K562 (cell line): Measurements from ENCODE around the gene NFIL3. TPM values are rescaled to one million over a fixed set of nuclear protein-coding genes. Genes with fewer than 3 reads are reported as not detected.

Experiments
- CEBPG ChIP-seq, 3 experiments: fragments of 200-800 bp in 1 of 3; sonication (Bioruptor generic) in 1 of 3; sonication (generic) in 1 of 3; formaldehyde crosslinking in 1 of 3; IDR thresholded peaks in 2 of 3; conservative IDR thresholded peaks in 1 of 3; 2 replicates each; pipeline versions ENCODE4 v1.6.1 to v1.8.0; 2016 to 2022; ENCODE audit warnings: missing compliant biosample characterization in 2 of 3, missing genetic modification characterization in 2 of 3, mild to moderate bottlenecking in 1 of 3, missing genetic modification reagents in 1 of 3
- CREB3L1 ChIP-seq: fragments of 450-650 bp; IDR thresholded peaks from 2 replicates; pipeline ENCODE4 v1.6.1; 2014; ENCODE audit warnings: low read depth, mild to moderate bottlenecking, moderate library complexity, borderline replicate concordance
- HDAC1 ChIP-seq, 2 experiments: fragments of 450-650 bp; IDR thresholded peaks; 2 replicates each; pipeline ENCODE4 v1.6.1; 2016 to 2017; ENCODE audit warnings: inconsistent platforms in 1 of 2, mild to moderate bottlenecking in 1 of 2, moderate library complexity in 1 of 2
- KLF16 ChIP-seq: IDR thresholded peaks from 2 replicates; pipeline ENCODE4 v1.6.1; 2016; ENCODE audit warnings: antibody characterized with exemption
- NCOA1 ChIP-seq: fragments of 450-650 bp; IDR thresholded peaks from 2 replicates; pipeline ENCODE4 v1.6.1; 2016; ENCODE audit warnings: low read depth
- SETDB1 ChIP-seq: IDR thresholded peaks from one replicate; pipeline ENCODE4 v1.6.1; 2012; ENCODE audit warnings: low read length, control low read depth, inconsistent platforms
- SIN3B ChIP-seq: fragments of 450-650 bp; IDR thresholded peaks from 2 replicates; pipeline ENCODE4 v1.6.1; 2017; ENCODE audit warnings: low read depth, mild to moderate bottlenecking, moderate library complexity
- SMAD2 ChIP-seq: fragments of 150-350 bp; IDR thresholded peaks from 2 replicates; pipeline ENCODE4 v1.6.1; 2014; ENCODE audit warnings: low read depth, mild to moderate bottlenecking, low read length
- SMARCA4 ChIP-seq: fragments of 450-650 bp; IDR thresholded peaks from 2 replicates; pipeline ENCODE4 v1.6.1; 2016
- SMARCA5 ChIP-seq: fragments of 450-650 bp; IDR thresholded peaks from 2 replicates; pipeline ENCODE4 v1.6.1; 2016
- TEAD1 ChIP-seq, 2 experiments: fragments of 450-650 bp in 1 of 2; sonication (generic) in 1 of 2; formaldehyde crosslinking; IDR thresholded peaks; 2 replicates each; pipeline versions ENCODE4 v1.4.0 to v1.8.0; 2020 to 2022; ENCODE audit warnings: mild to moderate bottlenecking in 2 of 2, missing genetic modification reagents in 1 of 2
- YY1 ChIP-seq, 3 experiments: IDR thresholded peaks; 2 replicates each; pipeline ENCODE4 v1.6.1; 2011; ENCODE audit warnings: low read length in 2 of 3, mild to moderate bottlenecking in 2 of 3, moderate library complexity in 2 of 3, borderline replicate concordance in 1 of 3, control low read depth in 1 of 3, low read depth in 1 of 3; ENCODE audit not compliant: insufficient read depth in 3 of 3, insufficient replicate concordance in 2 of 3, control insufficient read depth in 1 of 3, insufficient read length in 1 of 3; ENCODE audit errors: extremely low read depth in 1 of 3
- ZHX1 ChIP-seq: fragments of 150-350 bp; conservative IDR thresholded peaks from 2 replicates; pipeline ENCODE4 v1.6.1; 2014; ENCODE audit warnings: low read length
- ZNF583 ChIP-seq: fragments of 250-450 bp; sonication (Bioruptor Pico); IDR thresholded peaks from 2 replicates; pipeline ENCODE4 v1.4.0; 2020
- ZNF639 ChIP-seq, 2 experiments: fragments of 200-800 bp in 1 of 2; sonication (Bioruptor generic) in 1 of 2; sonication (generic) in 1 of 2; formaldehyde crosslinking in 1 of 2; IDR thresholded peaks in 1 of 2; conservative IDR thresholded peaks in 1 of 2; 2 replicates each; pipeline versions ENCODE4 v1.5.0 to v1.6.1; 2016 to 2020; ENCODE audit warnings: missing compliant biosample characterization in 1 of 2, missing genetic modification characterization in 1 of 2, missing genetic modification reagents in 1 of 2
- ZNF76 ChIP-seq: fragments of 250-450 bp; sonication (Bioruptor Pico); IDR thresholded peaks from 2 replicates; pipeline ENCODE4 v1.4.0; 2020; ENCODE audit warnings: mild to moderate bottlenecking, moderate library complexity, borderline replicate concordance
- polyA plus RNA-seq, 8 experiments: library from polyadenylated mRNA; depleted of rRNA in 4 of 8; stranded (reverse) in 5 of 8; unstranded in 3 of 8; fragments of >200 nt; fragmentation: Nextera tagmentation in 2 of 8; fragmentation: Illumina TruSeq in 1 of 8; extraction: Ambion mirVana in 2 of 8; extraction: Trizol in 1 of 8; gene quantifications; 2 replicates each; pipeline versions ENCODE4 v1.2.1 to v1.2.3, GENCODE V29; 2011 to 2014; ENCODE audit warnings: inconsistent platforms in 1 of 8, missing spikeins in 1 of 8
- total RNA-seq, 7 experiments: library from RNA; depleted of rRNA in 6 of 7; stranded (reverse); fragments of >200 nt in 6 of 7; fragmentation: Illumina TruSeq in 2 of 7; extraction: Trizol in 2 of 7; gene quantifications; 2 replicates each; pipeline versions ENCODE4 v1.2.1 to v1.2.3, GENCODE V29; 2011 to 2021; ENCODE audit warnings: low replicate concordance in 1 of 7
- TF ChIP-seq, protein P1 (sequence below): fragments of 250-450 bp; sonication (Bioruptor Pico); IDR thresholded peaks from 2 replicates; pipeline ENCODE4 v1.5.0; 2021
- TF ChIP-seq, protein P2 (sequence below): fragments of 450-650 bp; IDR thresholded peaks from 2 replicates; pipeline ENCODE4 v1.6.1; 2017; ENCODE audit warnings: antibody characterized with exemption

The NFIL3 gene
- total and polyA plus RNA-seq, 9 of the 15 experiments (the other 6 are each of a cell fraction or from before 2014, with no cell fraction given): 3.2 to 16.1 (median 9.3) TPM

- TF ChIP-seq TEAD1 (CRISPR knock-in tag; IDR thresholded peaks at IDR 0.05) (no peak), NCOA1 (no peak), YY1 (IDR thresholded peaks at IDR 0.05; ENCODE audit: borderline replicate concordance in 1 of 3, control insufficient read depth in 1 of 3, extremely low read depth in 1 of 3, insufficient read depth in 3 of 3, insufficient read length in 1 of 3, insufficient replicate concordance in 2 of 3, low read depth in 1 of 3, low read length in 2 of 3) (no peak), CEBPG (CRISPR knock-in tag; IDR thresholded peaks at IDR 0.05) (peak; percentile 95), CEBPG (tag; conservative IDR thresholded peaks at IDR 0.05 in 1 of 2, IDR thresholded peaks at IDR 0.05 in 1 of 2) (peak in 1 of 2 experiments; percentile 97; a peak in 1 of 4 replicates), SIN3B (no peak), ZNF76 (no peak), HDAC1 (IDR thresholded peaks at IDR 0.05) (no peak), SETDB1 (no peak), ZNF639 (CRISPR knock-in tag; conservative IDR thresholded peaks at IDR 0.05 in 1 of 2, IDR thresholded peaks at IDR 0.05 in 1 of 2) (0 out of 4 replicates have a peak, but pooled peaks of 1 of the 2 experiments have one; percentile 35), ZHX1 (no peak), CREB3L1 (no peak), KLF16 (no peak), SMARCA5 (no peak), SMAD2 (no peak), SMARCA4 (no peak), ZNF583 (no peak)
- TF ChIP-seq, protein P1, sequence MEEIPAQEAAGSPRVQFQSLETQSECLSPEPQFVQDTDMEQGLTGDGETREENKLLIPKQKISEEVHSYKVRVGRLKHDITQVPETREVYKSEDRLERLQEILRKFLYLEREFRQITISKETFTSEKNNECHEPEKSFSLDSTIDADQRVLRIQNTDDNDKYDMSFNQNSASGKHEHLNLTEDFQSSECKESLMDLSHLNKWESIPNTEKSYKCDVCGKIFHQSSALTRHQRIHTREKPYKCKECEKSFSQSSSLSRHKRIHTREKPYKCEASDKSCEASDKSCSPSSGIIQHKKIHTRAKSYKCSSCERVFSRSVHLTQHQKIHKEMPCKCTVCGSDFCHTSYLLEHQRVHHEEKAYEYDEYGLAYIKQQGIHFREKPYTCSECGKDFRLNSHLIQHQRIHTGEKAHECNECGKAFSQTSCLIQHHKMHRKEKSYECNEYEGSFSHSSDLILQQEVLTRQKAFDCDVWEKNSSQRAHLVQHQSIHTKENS: no peak
- TF ChIP-seq, protein P2, sequence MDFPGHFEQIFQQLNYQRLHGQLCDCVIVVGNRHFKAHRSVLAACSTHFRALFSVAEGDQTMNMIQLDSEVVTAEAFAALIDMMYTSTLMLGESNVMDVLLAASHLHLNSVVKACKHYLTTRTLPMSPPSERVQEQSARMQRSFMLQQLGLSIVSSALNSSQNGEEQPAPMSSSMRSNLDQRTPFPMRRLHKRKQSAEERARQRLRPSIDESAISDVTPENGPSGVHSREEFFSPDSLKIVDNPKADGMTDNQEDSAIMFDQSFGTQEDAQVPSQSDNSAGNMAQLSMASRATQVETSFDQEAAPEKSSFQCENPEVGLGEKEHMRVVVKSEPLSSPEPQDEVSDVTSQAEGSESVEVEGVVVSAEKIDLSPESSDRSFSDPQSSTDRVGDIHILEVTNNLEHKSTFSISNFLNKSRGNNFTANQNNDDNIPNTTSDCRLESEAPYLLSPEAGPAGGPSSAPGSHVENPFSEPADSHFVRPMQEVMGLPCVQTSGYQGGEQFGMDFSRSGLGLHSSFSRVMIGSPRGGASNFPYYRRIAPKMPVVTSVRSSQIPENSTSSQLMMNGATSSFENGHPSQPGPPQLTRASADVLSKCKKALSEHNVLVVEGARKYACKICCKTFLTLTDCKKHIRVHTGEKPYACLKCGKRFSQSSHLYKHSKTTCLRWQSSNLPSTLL: no peak
Observed at GRCh38 chr9:91423785-91424402, at the start of gene NFIL3 (continued).
